Activated CD8-positive, alpha-beta memory T cell treated with anti-CD3 and anti-CD28 coated beads, Interleukin-2, amount 50 U/mL, for 24 hours (primary cell): Measurements from ENCODE around the gene CYP2J2.
A peak's percentile ranks its signal among the peaks of the same experiment; 100 is the strongest.
"Not testable (repeated sequence)": the region's sequence is repeated elsewhere in the genome, so short reads cannot be mapped to it uniquely, and the experiment has no call there.

Experiments
- DNase-seq: peaks from one replicate; pipeline ENCODE4 v3.0.0-alpha.2; 2020; ENCODE audit errors: extremely low read depth

Gene CYP2J2

GRCh38 chr1:59917785-59918180 lies 8.8 kb downstream of the CYP2J2 start:
- DNase-seq: no peak

GRCh38 chr1:59917026-59917784 lies 9.4 kb downstream of the CYP2J2 start:
- no peak for DNase-seq

- no peak for DNase-seq
These were observed 11.1 kb downstream of the CYP2J2 start for GRCh38 chr1:59915516-59915915.

- not testable (repeated sequence) for DNase-seq
These were observed 11.7 kb downstream of the CYP2J2 start for GRCh38 chr1:59914791-59915286.

- DNase-seq: no peak
These were observed 17.9 kb downstream of the CYP2J2 start for GRCh38 chr1:59908682-59909081.

- DNase-seq: no peak
These were observed 18.5 kb downstream of the CYP2J2 start for GRCh38 chr1:59908084-59908483.

- DNase-seq: no peak
These were observed 19.6 kb downstream of the CYP2J2 start for GRCh38 chr1:59906931-59907330.

- no peak for DNase-seq
These were observed 23.3 kb downstream of the CYP2J2 start for GRCh38 chr1:59903141-59903754.

GRCh38 chr1:59901770-59902388 lies 24.7 kb downstream of the CYP2J2 start:
- no peak for DNase-seq

GRCh38 chr1:59900640-59901039 lies 25.9 kb downstream of the CYP2J2 start:
- no peak for DNase-seq

GRCh38 chr1:59898927-59899326 lies 27.6 kb downstream of the CYP2J2 start:
- no peak for DNase-seq

- no peak for DNase-seq
These were observed 29.4 kb downstream of the CYP2J2 start for GRCh38 chr1:59897165-59897564.

- DNase-seq: no peak
These were observed 33.4 kb downstream of the CYP2J2 start for GRCh38 chr1:59892841-59893811.

- no peak for DNase-seq
These were observed 41.3 kb downstream of the CYP2J2 start for GRCh38 chr1:59885160-59885832.

- no peak for DNase-seq
These were observed 45.8 kb downstream of the CYP2J2 start for GRCh38 chr1:59880735-59881134.

GRCh38 chr1:59879996-59880505 lies 46.5 kb downstream of the CYP2J2 start:
- DNase-seq: no peak

GRCh38 chr1:59879574-59879973 lies 47.0 kb downstream of the CYP2J2 start:
- DNase-seq: peak; percentile 14

- no peak for DNase-seq
These were observed 48.2 kb downstream of the CYP2J2 start for GRCh38 chr1:59878370-59878769.

GRCh38 chr1:59877108-59877682 lies 49.4 kb downstream of the CYP2J2 start:
- no peak for DNase-seq

- DNase-seq: no peak
These were observed 54.8 kb downstream of the CYP2J2 start for GRCh38 chr1:59871746-59872145.

GRCh38 chr1:59866462-59866861 lies 60.1 kb downstream of the CYP2J2 start:
- DNase-seq: no peak
